ENCODE measurements around the gene EPS8L2. TPM values are rescaled to one million over a fixed set of nuclear protein-coding genes. Genes with fewer than 3 reads are reported as not detected.

EPS8L2 gene
- total and polyA plus RNA-seq, 2 of the 4 experiments (the other 2 are of a cell fraction), result 17.2 to 39.4 TPM

GRCh38 chr11:665704-666281 is 40.2 kb upstream of the EPS8L2 start:
- CTCF ChIA-PET, result no interaction called here
- peak overlapping the region; percentile 20; the same call in 1 of the 2 replicates for H3K27ac ChIP-seq (ENCODE audit: insufficient read depth, low read length)
- dilution Hi-C loops (cut with HindIII; ENCODE audit: low sequenced_read_pairs, unreplicated experiment) (no loop called here), intact Hi-C loops (cut with micrococcal nuclease) (no loop called here), in situ Hi-C loops (cut with MboI; ENCODE audit: low sequenced_read_pairs) (no loop called here)
- peaks cover 20% of the 10 kb centered on the region for H3K36me3 ChIP-seq (ENCODE audit: control insufficient read depth, insufficient read depth, low read length)
- no peak overlapping the region for H4K91ac ChIP-seq (ENCODE audit: insufficient read depth, low read depth, low read length)
- 0 out of 4 replicates have a peak overlapping the region, but pooled peaks of 1 of the 2 experiments have one; percentile 17 for H4K8ac ChIP-seq (ENCODE audit: low read depth in 2 of 2, low read length in 2 of 2)
- 90% methylated on average over 5 of the region's 11 CpGs; no CpG with 5 or more reads in 1 of the 2 experiments for WGBS, 2 experiments (ENCODE audit: extremely low coverage in 2 of 2, insufficient read length in 1 of 2)
- no peak overlapping the region for H2BK20ac ChIP-seq (ENCODE audit: low read depth, low read length)
- H4K20me1 ChIP-seq (ENCODE audit: insufficient read depth, low read length), result peaks cover 7% of the 10 kb centered on the region
- no peak overlapping the region for H2BK5ac ChIP-seq (ENCODE audit: low read depth, low read length, poor library complexity, severe bottlenecking)
- no peak overlapping the region for H3K4me3 ChIP-seq (ENCODE audit: insufficient read depth, low read depth, low read length)
- no peak overlapping the region for H4K5ac ChIP-seq (ENCODE audit: low read depth, low read length)
- H3K4me1 ChIP-seq (ENCODE audit: control insufficient read depth, insufficient read depth, low read length), result peaks cover 5% of the 10 kb centered on the region; the same call in 1 of the 2 replicates
- no peaks in the 10 kb centered on the region for H3K9me1 ChIP-seq (ENCODE audit: insufficient read depth, low read length)
- TF ChIP-seq NFE2L2 (IDR thresholded peaks at IDR 0.05; ENCODE audit: low read depth, low read length) (peak; percentile 40; the same call in 1 of the 2 replicates), CTCF (conservative IDR thresholded peaks at IDR 0.05; ENCODE audit: low read depth, low read length) (no peak)
- POLR2A ChIA-PET (ENCODE audit: unreplicated experiment), result interaction anchor here (0.6 kb wide), 1 partner anchor 15 kb away, joined by 4 read pairs; no protein-coding TSS in a partner anchor
- no peak overlapping the region for H3K9ac ChIP-seq (ENCODE audit: low read depth, low read length)
- BruUV-seq (replicated peaks), result no TSS peak
- no peak overlapping the region for H3K14ac ChIP-seq (replicated peaks; ENCODE audit: low read depth, low read length)
- peak; percentile 52; the same call in 1 of the 2 replicates for ATAC-seq (ENCODE audit: low read depth)
- no peak overlapping the region for H3K4ac ChIP-seq (ENCODE audit: low read depth, low read length)
- H3K79me1 ChIP-seq (ENCODE audit: low read depth in 1 of 2, low read length in 2 of 2), result peaks cover 13 to 23% of the 10 kb centered on the region in 2 experiments; a peak in 3 of 4 replicates
- H3K56ac ChIP-seq (ENCODE audit: extremely low read depth, insufficient read depth, low read length), result no peak overlapping the region
- H2AK5ac ChIP-seq (ENCODE audit: low read depth, low read length), result no peak overlapping the region
- no peaks in the 10 kb centered on the region for H3K9me3 ChIP-seq (ENCODE audit: control insufficient read depth, insufficient read depth, low read length)
- H2AFZ ChIP-seq (replicated peaks; ENCODE audit: low read length, poor library complexity), result no peak overlapping the region
- H2BK120ac ChIP-seq (ENCODE audit: low read depth, low read length), result no peak overlapping the region
- peak overlapping the region; percentile 39 for H2AK9ac ChIP-seq (replicated peaks; ENCODE audit: low read depth, low read length, poor library complexity)
- DNase-seq, result peak; percentile 29
- no peak overlapping the region for H3K4me2 ChIP-seq (ENCODE audit: low read depth, low read length)
- H3K23ac ChIP-seq (ENCODE audit: low read depth, low read length), result 0 out of 2 replicates have a peak overlapping the region, but pooled peaks have one; percentile 25
- no peaks in the 10 kb centered on the region for H3K27me3 ChIP-seq (ENCODE audit: control insufficient read depth, insufficient read depth, low read length)
- no peak overlapping the region for H2BK15ac ChIP-seq (ENCODE audit: low read depth, low read length)
- H3K18ac ChIP-seq (ENCODE audit: low read depth, low read length), result no peak overlapping the region
